IMR-90 (cell line): Measurements from ENCODE around the gene RAC3. TPM values are rescaled to one million over a fixed set of nuclear protein-coding genes. Genes with fewer than 3 reads are reported as not detected.

Experiments used
- ATAC-seq: fragments of 200-7000 bp; cut with Tn5 transposase; 2 replicates; pipeline ENCODE4 v1.9.1; 2020; ENCODE audit warnings: low read depth, mild to moderate bottlenecking, moderate library complexity
- BruUV-seq: library from RNA; stranded (reverse); fragments of 400-500 nt; replicated peaks from 2 replicates; lab custom pipeline; 2021; lab: Mats Ljungman, UMichigan
- CTCF ChIA-PET: fragments of 300-600 bp; formaldehyde crosslinking; extraction: SDS; loops from one replicate; lab custom pipeline; 2021; ENCODE audit warnings: antibody characterized with exemption; lab: Yijun Ruan, JAX
- POLR2A ChIA-PET: fragments of 300-600 bp; sonication (Branson Sonifier 250); formaldehyde crosslinking; loops from one replicate; lab custom pipeline; 2022; ENCODE audit warnings: antibody characterized with exemption; ENCODE audit not compliant: unreplicated experiment; lab: Charles Lee
- DNase-seq: peaks from one replicate; pipeline ENCODE4 v3.0.0; 2013
- H2AFZ ChIP-seq: replicated peaks from 2 replicates; pipeline ENCODE3; 2013; ENCODE audit warnings: low read length, mild to moderate bottlenecking; ENCODE audit not compliant: poor library complexity
- H2AK5ac ChIP-seq: 2 replicates; pipeline ENCODE4 v1.6.1; 2013; ENCODE audit warnings: low read depth, low read length, inconsistent platforms
- H2AK9ac ChIP-seq: replicated peaks from 2 replicates; pipeline ENCODE3; 2013; ENCODE audit warnings: mild to moderate bottlenecking, low read depth, low read length, moderate library complexity; ENCODE audit not compliant: poor library complexity
- H2BK120ac ChIP-seq: 2 replicates; pipeline ENCODE4 v1.6.1; 2013; ENCODE audit warnings: low read depth, low read length, inconsistent platforms
- H2BK15ac ChIP-seq: 3 replicates; pipeline ENCODE4 v1.6.1; 2013; ENCODE audit warnings: low read depth, low read length, inconsistent platforms
- H2BK20ac ChIP-seq: 2 replicates; pipeline ENCODE4 v1.6.1; 2013; ENCODE audit warnings: low read depth, mild to moderate bottlenecking, inconsistent platforms, low read length, moderate library complexity
- H2BK5ac ChIP-seq: 2 replicates; pipeline ENCODE4 v1.6.1; 2013; ENCODE audit warnings: mild to moderate bottlenecking, low read depth, low read length, inconsistent platforms; ENCODE audit not compliant: poor library complexity, severe bottlenecking
- H3K14ac ChIP-seq: replicated peaks from 2 replicates; pipeline ENCODE4 v1.6.1; 2013; ENCODE audit warnings: low read depth, low read length, inconsistent platforms
- H3K18ac ChIP-seq: 2 replicates; pipeline ENCODE4 v1.6.1; 2013; ENCODE audit warnings: low read depth, low read length, control low read depth
- H3K23ac ChIP-seq: 2 replicates; pipeline ENCODE4 v1.6.1; 2013; ENCODE audit warnings: low read depth, low read length, inconsistent platforms
- H3K27ac ChIP-seq: 2 replicates; pipeline ENCODE4 v1.5.1; 2013; ENCODE audit warnings: mild to moderate bottlenecking, control low read depth, low read length; ENCODE audit not compliant: insufficient read depth
- H3K27me3 ChIP-seq: 2 replicates; pipeline ENCODE4 v1.6.1; 2013; ENCODE audit warnings: low read length; ENCODE audit not compliant: control insufficient read depth, insufficient read depth
- H3K36me3 ChIP-seq: 2 replicates; pipeline ENCODE4 v1.6.1; 2013; ENCODE audit warnings: low read length, mixed read lengths; ENCODE audit not compliant: control insufficient read depth, insufficient read depth
- H3K4ac ChIP-seq: 2 replicates; pipeline ENCODE4 v1.6.1; 2013; ENCODE audit warnings: low read depth, low read length, inconsistent platforms
- H3K4me1 ChIP-seq: 2 replicates; pipeline ENCODE4 v1.6.1; 2013; ENCODE audit warnings: low read length, mixed read lengths; ENCODE audit not compliant: control insufficient read depth, insufficient read depth
- H3K4me2 ChIP-seq: 2 replicates; pipeline ENCODE4 v1.6.1; 2013; ENCODE audit warnings: low read depth, mild to moderate bottlenecking, control low read depth, low read length, moderate library complexity
- H3K4me3 ChIP-seq: 2 replicates; pipeline ENCODE4 v1.5.1; 2013; ENCODE audit warnings: low read depth, mild to moderate bottlenecking, control low read depth, low read length, moderate library complexity; ENCODE audit not compliant: insufficient read depth
- H3K56ac ChIP-seq: 2 replicates; pipeline ENCODE4 v1.6.1; 2013; ENCODE audit warnings: low read length, inconsistent platforms; ENCODE audit not compliant: insufficient read depth; ENCODE audit errors: extremely low read depth
- H3K79me1 ChIP-seq, 2 experiments: 2 replicates each; pipeline ENCODE4 v1.6.1; 2013; ENCODE audit warnings: low read length in 2 of 2, inconsistent platforms in 1 of 2, low read depth in 1 of 2
- H3K9ac ChIP-seq: 2 replicates; pipeline ENCODE4 v1.6.1; 2013; ENCODE audit warnings: low read depth, low read length, control low read depth
- H3K9me1 ChIP-seq: 2 replicates; pipeline ENCODE4 v1.6.1; 2013; ENCODE audit warnings: low read length, inconsistent platforms; ENCODE audit not compliant: insufficient read depth
- H3K9me3 ChIP-seq: 2 replicates; pipeline ENCODE4 v1.6.1; 2013; ENCODE audit warnings: low read length; ENCODE audit not compliant: control insufficient read depth, insufficient read depth
- H4K20me1 ChIP-seq: 2 replicates; pipeline ENCODE4 v1.6.1; 2013; ENCODE audit warnings: low read length, inconsistent platforms; ENCODE audit not compliant: insufficient read depth
- H4K5ac ChIP-seq: 2 replicates; pipeline ENCODE4 v1.6.1; 2013; ENCODE audit warnings: mild to moderate bottlenecking, low read depth, low read length, control low read depth
- H4K8ac ChIP-seq, 2 experiments: 2 replicates each; pipeline ENCODE4 v1.6.1; 2013; ENCODE audit warnings: low read depth in 2 of 2, low read length in 2 of 2, control low read depth in 1 of 2, inconsistent platforms in 1 of 2
- H4K91ac ChIP-seq: 2 replicates; pipeline ENCODE4 v1.6.1; 2013; ENCODE audit warnings: low read depth, low read length, inconsistent platforms; ENCODE audit not compliant: insufficient read depth
- CEBPB ChIP-seq: IDR thresholded peaks from 2 replicates; pipeline ENCODE4 v1.6.1; 2012; ENCODE audit warnings: low read depth, low read length, improper control_type of control experiment
- CTCF ChIP-seq: conservative IDR thresholded peaks from 2 replicates; pipeline ENCODE4 v1.5.1; 2012; ENCODE audit warnings: mild to moderate bottlenecking, low read depth, low read length, improper control_type of control experiment
- ELK1 ChIP-seq: fragments of 150-350 bp; IDR thresholded peaks from 2 replicates; pipeline ENCODE4 v1.6.1; 2016; ENCODE audit warnings: low read depth, mild to moderate bottlenecking, low read length, moderate library complexity, borderline replicate concordance
- FOS ChIP-seq: fragments of 150-350 bp; IDR thresholded peaks from 2 replicates; pipeline ENCODE4 v1.6.1; 2016; ENCODE audit warnings: low read depth, low read length
- MAZ ChIP-seq: IDR thresholded peaks from 2 replicates; pipeline ENCODE4 v1.6.1; 2012; ENCODE audit warnings: low read depth, mild to moderate bottlenecking, low read length, improper control_type of control experiment, moderate library complexity, borderline replicate concordance
- RAD21 ChIP-seq: IDR thresholded peaks from 2 replicates; pipeline ENCODE4 v1.6.1; 2012; ENCODE audit warnings: low read length, improper control_type of control experiment
- RCOR1 ChIP-seq: IDR thresholded peaks from 2 replicates; pipeline ENCODE4 v1.6.1; 2012; ENCODE audit warnings: mild to moderate bottlenecking, low read length, improper control_type of control experiment; ENCODE audit not compliant: insufficient replicate concordance
- RFX5 ChIP-seq: IDR thresholded peaks from 2 replicates; pipeline ENCODE4 v1.8.0; 2012; ENCODE audit warnings: low read depth, mild to moderate bottlenecking, low read length, moderate library complexity
- SMC3 ChIP-seq: fragments of 150-350 bp; IDR thresholded peaks from 2 replicates; pipeline ENCODE4 v1.6.1; 2016; ENCODE audit warnings: low read depth, mild to moderate bottlenecking, antibody characterized with exemption, low read length, moderate library complexity
- USF2 ChIP-seq: fragments of 150-350 bp; IDR thresholded peaks from 2 replicates; pipeline ENCODE4 v1.6.1; 2017; ENCODE audit warnings: mild to moderate bottlenecking, antibody characterized with exemption, low read length, low read depth
- WGBS, 2 experiments: methylation state at CpG; one replicate each; pipeline versions ENCODE4 v1.1.5 to v1.1.7; 2013; ENCODE audit warnings: missing lambda C conversion rate in 2 of 2; ENCODE audit not compliant: insufficient read length in 1 of 2; ENCODE audit errors: extremely low coverage in 2 of 2; 5-methylcytosine and 5-hydroxymethylcytosine counted together
- dilution Hi-C: fragments of 300-500 bp; cut with HindIII; formaldehyde crosslinking; loops from one replicate; pipeline ENCODE4 v1.14.3; 2018; ENCODE audit warnings: low sequenced_read_pairs; ENCODE audit not compliant: unreplicated experiment
- in situ Hi-C: fragments of 300-500 bp; cut with MboI; formaldehyde crosslinking; loops from 3 replicates; pipeline ENCODE4 v1.14.3; 2019; ENCODE audit warnings: low sequenced_read_pairs, inconsistent platforms, mixed read lengths
- intact Hi-C: fragments of 100-400 bp; cut with micrococcal nuclease; formaldehyde crosslinking; loops from 2 replicates; pipeline ENCODE4 v1.10.0; 2022
- polyA plus RNA-seq, 3 experiments: library from polyadenylated mRNA; depleted of rRNA; stranded (reverse); fragments of >200 nt; gene quantifications; 2 replicates each; pipeline ENCODE4 v1.2.3, GENCODE V29; 2012; ENCODE audit warnings: low replicate concordance in 1 of 3
- total RNA-seq: library from RNA; depleted of rRNA; stranded (reverse); fragments of >200 nt; gene quantifications from 2 replicates; pipeline ENCODE4 v1.2.3, GENCODE V29; 2012

The RAC3 gene
- total and polyA plus RNA-seq, 2 of the 4 experiments (the other 2 are of a cell fraction) = 5.7 to 23.4 TPM

GRCh38 chr17:82018152-82018988 lies 13.1 kb upstream of the RAC3 start (continued):
- no peak for TF ChIP-seq MAZ

GRCh38 chr17:82018989-82019689 lies 12.3 kb upstream of the RAC3 start:
- no peak overlapping the region for H4K91ac ChIP-seq
- H3K14ac ChIP-seq = no peak overlapping the region
- TF ChIP-seq CTCF (no peak), ELK1 (no peak), CEBPB (no peak), USF2 (no peak), SMC3 (no peak), RFX5 (no peak), RCOR1 (no peak), FOS (no peak), RAD21 (no peak)
- dilution Hi-C loops (no loop called here), in situ Hi-C loops (loop anchor here (5.0 kb wide), 1 partner anchor 52 kb away; no protein-coding TSS in a partner anchor), intact Hi-C loops (no loop called here)
- no peak overlapping the region for H3K4ac ChIP-seq
- CTCF ChIA-PET = interaction anchor here (0.5 to 3.6 kb wide), 6 partner anchors 16 to 211 kb away, joined by 3 to 17 read pairs (median 3); partner anchors contain the start of gene DCXR
- no peak overlapping the region for H2AFZ ChIP-seq
- no peak overlapping the region for H4K5ac ChIP-seq
- peaks cover 13% of the 10 kb centered on the region for H3K4me1 ChIP-seq
- H3K9me1 ChIP-seq = no peaks in the 10 kb centered on the region
- no peak overlapping the region for H3K4me3 ChIP-seq
- no peak overlapping the region for H4K8ac ChIP-seq
- no peak for DNase-seq
- no peak for ATAC-seq
- H2BK15ac ChIP-seq = no peak overlapping the region
- no peak overlapping the region for H3K27ac ChIP-seq
- no peak overlapping the region for H3K23ac ChIP-seq
- 98% methylated on average over 7 of the region's 33 CpGs; no CpG with 5 or more reads in 1 of the 2 experiments for WGBS, 2 experiments
- H2AK5ac ChIP-seq = no peak overlapping the region
- no peak overlapping the region for H3K9ac ChIP-seq
- H3K27me3 ChIP-seq = no peaks in the 10 kb centered on the region
- no peak overlapping the region for H2BK20ac ChIP-seq
- POLR2A ChIA-PET = no interaction called here
- H3K56ac ChIP-seq = no peak overlapping the region
- no peak overlapping the region for H3K4me2 ChIP-seq
- H3K36me3 ChIP-seq = peaks cover 6% of the 10 kb centered on the region; the same call in 1 of the 2 replicates
- H3K9me3 ChIP-seq = no peaks in the 10 kb centered on the region
- H2BK120ac ChIP-seq = no peak overlapping the region
- no peak overlapping the region for H2BK5ac ChIP-seq
- no TSS peak for BruUV-seq
- no peak overlapping the region for H3K18ac ChIP-seq
- peak overlapping the region; percentile 28 for H2AK9ac ChIP-seq
- peaks cover 12 to 40% of the 10 kb centered on the region in 2 experiments for H3K79me1 ChIP-seq
- H4K20me1 ChIP-seq = peaks cover 24% of the 10 kb centered on the region
